ENCODE data around the gene FBXL15. TPM values are rescaled to one million over a fixed set of nuclear protein-coding genes. Genes with fewer than 3 reads are reported as not detected.

The FBXL15 gene
- total and polyA plus RNA-seq, 4 donors, result 9.4 to 40.4 (median 18.6) TPM

GRCh38 chr10:102375867-102376266, 44.8 kb upstream of the FBXL15 start:
- Histone ChIP-seq H3K27me3 (ENCODE audit: control insufficient read depth in 3 of 3, insufficient read depth in 3 of 3, low read length in 2 of 3) (no peaks in the 10 kb centered on the region), H3K4me3 (no peak overlapping the region), H3K9me3 (ENCODE audit: control insufficient read depth in 4 of 4, insufficient read depth in 3 of 4, low read length in 3 of 4) (peaks cover 0 to 3% (median 2%) of the 10 kb centered on the region in 4 donors), H3K9ac (ENCODE audit: insufficient read depth in 1 of 2, low read length in 2 of 2) (no peak overlapping the region), H3K36me3 (ENCODE audit: control insufficient read depth in 4 of 4, insufficient read depth in 4 of 4, low read length in 4 of 4) (peaks cover 22 to 53% (median 42%) of the 10 kb centered on the region in 4 donors), H3K27ac (ENCODE audit: low read depth in 1 of 2, low read length in 1 of 2) (no peak overlapping the region), H3K4me1 (ENCODE audit: control insufficient read depth in 5 of 5, insufficient read depth in 5 of 5, low read length in 5 of 5) (no peaks in the 10 kb centered on the region)
- no peak for TF ChIP-seq CTCF (IDR thresholded peaks at IDR 0.05; ENCODE audit: control extremely low read depth, extremely low read depth)
- ATAC-seq (ENCODE audit: insufficient read depth, low FRiP score), result no peak
- no peak for DNase-seq
- 87 to 98% methylated on average over 2 of the region's 2 CpGs for WGBS, 2 donors

- H3K4me3 ChIP-seq, result no peak overlapping the region
- H3K9ac ChIP-seq (ENCODE audit: insufficient read depth in 1 of 2, low read length in 2 of 2), result no peak overlapping the region
- 95 to 96% methylated on average over 12 of the region's 12 CpGs for WGBS, 2 donors
- no peak overlapping the region for H3K27ac ChIP-seq (ENCODE audit: low read depth in 1 of 2, low read length in 1 of 2)
- no peaks in the 10 kb centered on the region for H3K4me1 ChIP-seq (ENCODE audit: control insufficient read depth in 5 of 5, insufficient read depth in 5 of 5, low read length in 5 of 5)
- DNase-seq (no peak), ATAC-seq (ENCODE audit: insufficient read depth, low FRiP score) (no peak)
- no peak for TF ChIP-seq CTCF (IDR thresholded peaks at IDR 0.05; ENCODE audit: control extremely low read depth, extremely low read depth)
- peaks cover 0 to 2% (median 0%) of the 10 kb centered on the region in 4 donors for H3K9me3 ChIP-seq (ENCODE audit: control insufficient read depth in 4 of 4, insufficient read depth in 3 of 4, low read length in 3 of 4)
- no peaks in the 10 kb centered on the region for H3K27me3 ChIP-seq (ENCODE audit: control insufficient read depth in 3 of 3, insufficient read depth in 3 of 3, low read length in 2 of 3)
- peaks cover 20 to 48% (median 41%) of the 10 kb centered on the region in 4 donors for H3K36me3 ChIP-seq (ENCODE audit: control insufficient read depth in 4 of 4, insufficient read depth in 4 of 4, low read length in 4 of 4)
Observed at GRCh38 chr10:102376901-102377300, 43.7 kb upstream of the FBXL15 start.

GRCh38 chr10:102379383-102379782, 41.3 kb upstream of the FBXL15 start:
- no peak for DNase-seq
- Histone ChIP-seq H3K27ac (ENCODE audit: low read depth in 1 of 2, low read length in 1 of 2) (no peak overlapping the region), H3K27me3 (ENCODE audit: control insufficient read depth in 3 of 3, insufficient read depth in 3 of 3, low read length in 2 of 3) (no peaks in the 10 kb centered on the region), H3K36me3 (ENCODE audit: control insufficient read depth in 4 of 4, insufficient read depth in 4 of 4, low read length in 4 of 4) (peaks cover 24 to 50% (median 42%) of the 10 kb centered on the region in 4 donors), H3K9ac (ENCODE audit: insufficient read depth in 1 of 2, low read length in 2 of 2) (no peak overlapping the region), H3K4me1 (ENCODE audit: control insufficient read depth in 5 of 5, insufficient read depth in 5 of 5, low read length in 5 of 5) (no peaks in the 10 kb centered on the region), H3K4me3 (no peak overlapping the region), H3K9me3 (ENCODE audit: control insufficient read depth in 4 of 4, insufficient read depth in 3 of 4, low read length in 3 of 4) (peaks cover 0 to 2% (median 0%) of the 10 kb centered on the region in 4 donors)
- WGBS, 2 donors, result 95 to 97% methylated on average over 6 of the region's 6 CpGs
- ATAC-seq (ENCODE audit: insufficient read depth, low FRiP score), result no peak
- no peak for TF ChIP-seq CTCF (IDR thresholded peaks at IDR 0.05; ENCODE audit: control extremely low read depth, extremely low read depth)

- Histone ChIP-seq H3K36me3 (ENCODE audit: control insufficient read depth in 4 of 4, insufficient read depth in 4 of 4, low read length in 4 of 4) (peaks cover 17 to 35% (median 25%) of the 10 kb centered on the region in 4 donors), H3K9me3 (ENCODE audit: control insufficient read depth in 4 of 4, insufficient read depth in 3 of 4, low read length in 3 of 4) (no peaks in the 10 kb centered on the region), H3K4me1 (ENCODE audit: control insufficient read depth in 5 of 5, insufficient read depth in 5 of 5, low read length in 5 of 5) (peaks cover 0 to 6% (median 0%) of the 10 kb centered on the region in 5 donors), H3K4me3 (no peak overlapping the region), H3K27me3 (ENCODE audit: control insufficient read depth in 3 of 3, insufficient read depth in 3 of 3, low read length in 2 of 3) (no peaks in the 10 kb centered on the region), H3K9ac (ENCODE audit: insufficient read depth in 1 of 2, low read length in 2 of 2) (no peak overlapping the region), H3K27ac (ENCODE audit: low read depth in 1 of 2, low read length in 1 of 2) (no peak overlapping the region)
- DNase-seq (no peak), ATAC-seq (ENCODE audit: insufficient read depth, low FRiP score) (no peak)
- 90 to 98% methylated on average over 9 of the region's 9 CpGs for WGBS, 2 donors
- no peak for TF ChIP-seq CTCF (IDR thresholded peaks at IDR 0.05; ENCODE audit: control extremely low read depth, extremely low read depth)
Observed at GRCh38 chr10:102381983-102382382, 38.7 kb upstream of the FBXL15 start.
